Endothelial cell of umbilical vein (primary cell): ENCODE data around the gene CHI3L2. TPM values are rescaled to one million over a fixed set of nuclear protein-coding genes. Genes with fewer than 3 reads are reported as not detected.

Experiments
- BruUV-seq: library from RNA; stranded (reverse); fragments of 400-500 nt; replicated peaks from 2 replicates; lab custom pipeline; 2021; lab: Mats Ljungman, UMichigan
- CTCF ChIA-PET: fragments of 300-600, 350-600 bp; sonication (Branson Sonifier 250); formaldehyde crosslinking; loops from one replicate; lab custom pipeline; 2021; ENCODE audit warnings: antibody characterized with exemption, inconsistent platforms; lab: Charles Lee
- POLR2A ChIA-PET: fragments of 300-600, 350-600 bp; sonication (Branson Sonifier 250); formaldehyde crosslinking; loops from one replicate; lab custom pipeline; 2021; ENCODE audit warnings: antibody characterized with exemption, inconsistent platforms; lab: Charles Lee
- DNase-seq: peaks from one replicate; pipeline ENCODE4 v3.0.0-alpha.2; 2011; ENCODE audit warnings: low read depth, low spot score
- FAIRE-seq: peaks from 2 replicates; lab custom pipeline; 2011; peaks lifted over from hg19 to GRCh38; lab: Jason Lieb, UNC
- H2AFZ ChIP-seq: 2 replicates; pipeline ENCODE4 v1.6.0; 2012; ENCODE audit warnings: low read depth, low read length, control low read depth, inconsistent platforms
- H3K27ac ChIP-seq: 2 replicates; pipeline ENCODE4 v1.5.1; 2011; ENCODE audit warnings: low read depth, mild to moderate bottlenecking, control low read depth, low read length, moderate library complexity; ENCODE audit not compliant: insufficient read depth
- H3K27me3 ChIP-seq, 2 experiments: 2 replicates each; pipeline versions ENCODE4 v1.6.0 to v1.6.1; 2011; ENCODE audit warnings: low read length in 2 of 2, mixed read lengths in 1 of 2; ENCODE audit not compliant: control insufficient read depth in 2 of 2, insufficient read depth in 2 of 2
- H3K36me3 ChIP-seq, 2 experiments: 2 replicates in 1 of 2; 3 replicates in 1 of 2; pipeline ENCODE4 v1.5.1; 2011; ENCODE audit warnings: low read length in 2 of 2, mild to moderate bottlenecking in 1 of 2, moderate library complexity in 1 of 2; ENCODE audit not compliant: control insufficient read depth in 2 of 2, insufficient read depth in 2 of 2; ENCODE audit errors: extremely low read depth in 1 of 2
- H3K4me1 ChIP-seq: 3 replicates; pipeline ENCODE4 v1.5.1; 2011; ENCODE audit warnings: mild to moderate bottlenecking, low read length; ENCODE audit not compliant: control insufficient read depth, insufficient read depth; ENCODE audit errors: extremely low read depth
- H3K4me2 ChIP-seq: 2 replicates; pipeline ENCODE4 v1.6.1; 2011; ENCODE audit warnings: low read length, control low read depth, mixed read lengths; ENCODE audit not compliant: insufficient read depth
- H3K4me3 ChIP-seq, 3 experiments: fragments of 200-600 bp in 1 of 3; sonication (generic), shearing (Covaris generic) in 1 of 3; replicated peaks in 1 of 3; 2 replicates each; pipeline ENCODE4 v1.5.1; 2011 to 2016; ENCODE audit warnings: control low read depth in 3 of 3, low read length in 3 of 3, mild to moderate bottlenecking in 2 of 3, inconsistent platforms in 1 of 3, low read depth in 1 of 3, moderate library complexity in 1 of 3; ENCODE audit not compliant: insufficient read depth in 1 of 3
- H3K79me2 ChIP-seq: 2 replicates; pipeline ENCODE4 v1.6.0; 2012; ENCODE audit warnings: low read length, inconsistent platforms; ENCODE audit not compliant: control insufficient read depth, insufficient read depth
- H3K9ac ChIP-seq: replicated peaks from 2 replicates; pipeline ENCODE3; 2011; ENCODE audit warnings: low read length, control low read depth; ENCODE audit not compliant: insufficient read depth; ENCODE audit errors: extremely low read depth
- H3K9me1 ChIP-seq: replicated peaks from 3 replicates; pipeline ENCODE4 v1.6.0; 2011; ENCODE audit warnings: mild to moderate bottlenecking, low read length; ENCODE audit not compliant: control insufficient read depth, insufficient read depth; ENCODE audit errors: extremely low read depth
- H3K9me3 ChIP-seq: replicated peaks from 2 replicates; pipeline ENCODE4 v1.5.1; 2012; ENCODE audit warnings: low read length, inconsistent platforms; ENCODE audit not compliant: control insufficient read depth, insufficient read depth
- H4K20me1 ChIP-seq: replicated peaks from 2 replicates; pipeline ENCODE3; 2011; ENCODE audit warnings: mild to moderate bottlenecking, low read length; ENCODE audit not compliant: control insufficient read depth, insufficient read depth; ENCODE audit errors: extremely low read depth
- CTCF ChIP-seq, 2 donors: IDR thresholded peaks; 1 replicate in 1 of 2; 2 replicates in 1 of 2; pipeline ENCODE4 v1.5.1; 2011; ENCODE audit warnings: low read length in 2 of 2, mild to moderate bottlenecking in 2 of 2, moderate library complexity in 2 of 2, control low read depth in 1 of 2, inconsistent platforms in 1 of 2, low read depth in 1 of 2; ENCODE audit not compliant: insufficient read depth in 1 of 2; ENCODE audit errors: extremely low read depth in 1 of 2
- EZH2 ChIP-seq: IDR thresholded peaks from 2 replicates; pipeline ENCODE4 v1.6.1; 2012; ENCODE audit warnings: borderline replicate concordance, low read depth, mild to moderate bottlenecking, moderate library complexity, low read length, inconsistent platforms; ENCODE audit not compliant: severe bottlenecking
- FOS ChIP-seq: IDR thresholded peaks from 2 replicates; pipeline ENCODE4 v1.6.1; 2011; ENCODE audit warnings: mild to moderate bottlenecking, low read length, moderate library complexity, borderline replicate concordance; ENCODE audit not compliant: insufficient read depth
- GATA2 ChIP-seq: IDR thresholded peaks from 2 replicates; pipeline ENCODE4 v1.7.0; 2011; ENCODE audit warnings: low read depth, mild to moderate bottlenecking, moderate library complexity, mixed read lengths, low read length; ENCODE audit not compliant: insufficient read length, insufficient read depth
- JUN ChIP-seq: IDR thresholded peaks from 2 replicates; pipeline ENCODE4 v1.6.1; 2011; ENCODE audit warnings: borderline replicate concordance, low read depth; ENCODE audit not compliant: insufficient read length, insufficient read depth
- MAX ChIP-seq: IDR thresholded peaks from 2 replicates; pipeline ENCODE4 v1.6.1; 2011; ENCODE audit not compliant: insufficient read depth, insufficient read length
- MYC ChIP-seq: IDR thresholded peaks from one replicate; pipeline ENCODE4 v1.6.1; 2011; ENCODE audit warnings: mild to moderate bottlenecking, low read depth, low read length
- POLR2AphosphoS5 ChIP-seq: IDR thresholded peaks from 2 replicates; pipeline ENCODE4 v1.6.1; 2012; ENCODE audit warnings: low read depth, mild to moderate bottlenecking, control low read depth, low read length, moderate library complexity; ENCODE audit not compliant: insufficient read depth
- dilution Hi-C: fragments of 300-500 bp; cut with MboI; formaldehyde crosslinking; loops from one replicate; pipeline ENCODE4 v1.15.0; 2019; ENCODE audit warnings: low sequenced_read_pairs; ENCODE audit not compliant: extremely low pct_ligation_motif_present
- intact Hi-C: fragments of 100-400 bp; cut with micrococcal nuclease; formaldehyde crosslinking; loops from one replicate; pipeline ENCODE4 v1.10.0; 2022
- polyA plus RNA-seq, 4 experiments: library from polyadenylated mRNA; depleted of rRNA in 3 of 4; stranded (reverse) in 3 of 4; unstranded in 1 of 4; fragments of >200 nt; gene quantifications; 2 replicates each; pipeline versions ENCODE4 v1.2.1 to v1.2.3, GENCODE V29; 2011 to 2012; ENCODE audit warnings: missing spikeins in 1 of 4
- total RNA-seq: library from RNA; stranded (reverse); gene quantifications from 2 replicates; pipeline ENCODE4 v1.2.3, GENCODE V29; 2021

CHI3L2 gene
- total and polyA plus RNA-seq, 2 donors (not counting 3 experiments of a cell fraction or from before 2014, with no cell fraction given), result not detected

- Histone ChIP-seq H3K4me1 (no peaks in the 10 kb centered on the region), H3K9ac (no peak overlapping the region), H3K9me3 (no peaks in the 10 kb centered on the region), H3K4me2 (no peak overlapping the region), H3K4me3 (no peak overlapping the region), H3K9me1 (no peaks in the 10 kb centered on the region), H2AFZ (no peak overlapping the region), H3K27me3 (peaks cover 5 to 8% of the 10 kb centered on the region in 2 experiments), H3K79me2 (no peaks in the 10 kb centered on the region), H3K36me3 (no peaks in the 10 kb centered on the region), H3K27ac (no peak overlapping the region), H4K20me1 (no peaks in the 10 kb centered on the region)
- BruUV-seq, result no TSS peak
- TF ChIP-seq FOS, result no peak
- TF ChIP-seq MYC, result no peak
- no peak for TF ChIP-seq EZH2
- no peak for TF ChIP-seq JUN
- no peak for TF ChIP-seq MAX
- TF ChIP-seq CTCF (IDR thresholded peaks at IDR 0.05; ENCODE audit: extremely low read depth in 1 of 2, insufficient read depth in 1 of 2, low read depth in 1 of 2, low read length in 2 of 2), result no peak
- no peak for TF ChIP-seq GATA2
- TF ChIP-seq POLR2AphosphoS5, result no peak
- CTCF ChIA-PET, result interaction anchor here (1.0 to 7.4 kb wide), 4 partner anchors 24 to 286 kb away, joined by 3 to 266 read pairs (median 4); no protein-coding TSS in a partner anchor
- FAIRE-seq, result no peak
- POLR2A ChIA-PET, result no interaction called here
- dilution Hi-C loops (no loop called here), intact Hi-C loops (no loop called here)
- DNase-seq, result no peak
Observed at GRCh38 chr1:111221633-111222291, 5.8 kb upstream of the CHI3L2 start.
